H9 (cell line): ENCODE data around the gene SLC25A39. TPM values are rescaled to one million over a fixed set of nuclear protein-coding genes. Genes with fewer than 3 reads are reported as not detected.

Experiments
- DNase-seq: peaks from one replicate; pipeline ENCODE4 v3.0.0-alpha.2; 2017
- H2AFZ ChIP-seq: one replicate; pipeline ENCODE4 v1.6.1; 2013; ENCODE audit warnings: mild to moderate bottlenecking, low read length, control low read depth, moderate library complexity
- H2AK5ac ChIP-seq: 2 replicates; pipeline ENCODE4 v1.6.1; 2013; ENCODE audit warnings: low read length, control low read depth, mixed read lengths; ENCODE audit not compliant: insufficient read length
- H2BK120ac ChIP-seq: one replicate; pipeline ENCODE4 v1.6.1; 2013; ENCODE audit warnings: low read depth, mild to moderate bottlenecking, low read length, control low read depth, inconsistent platforms; ENCODE audit not compliant: poor library complexity, severe bottlenecking
- H2BK12ac ChIP-seq: 2 replicates; pipeline ENCODE4 v1.6.1; 2013; ENCODE audit warnings: low read length, control low read depth, mixed read lengths, low read depth; ENCODE audit not compliant: insufficient read length
- H2BK15ac ChIP-seq: 2 replicates; pipeline ENCODE4 v1.6.1; 2013; ENCODE audit warnings: low read depth, low read length, control low read depth
- H2BK20ac ChIP-seq: one replicate; pipeline ENCODE4 v1.6.1; 2013; ENCODE audit warnings: low read depth, mild to moderate bottlenecking, low read length, control low read depth, inconsistent platforms; ENCODE audit not compliant: poor library complexity, severe bottlenecking
- H2BK5ac ChIP-seq: 2 replicates; pipeline ENCODE4 v1.6.1; 2013; ENCODE audit warnings: low read length, control low read depth, mixed read lengths; ENCODE audit not compliant: insufficient read length
- H3K14ac ChIP-seq: 2 replicates; pipeline ENCODE4 v1.6.1; 2013; ENCODE audit warnings: low read length, control low read depth; ENCODE audit not compliant: insufficient read depth
- H3K18ac ChIP-seq: 2 replicates; pipeline ENCODE4 v1.6.1; 2013; ENCODE audit warnings: low read depth, mild to moderate bottlenecking, mixed read lengths, low read length, control low read depth; ENCODE audit not compliant: insufficient read length
- H3K23ac ChIP-seq: 2 replicates; pipeline ENCODE4 v1.6.1; 2013; ENCODE audit warnings: low read length, control low read depth, mixed read lengths, low read depth; ENCODE audit not compliant: insufficient read length
- H3K23me2 ChIP-seq: 2 replicates; pipeline ENCODE4 v1.6.1; 2013; ENCODE audit warnings: low read depth, mild to moderate bottlenecking, mixed read lengths, low read length, control low read depth; ENCODE audit not compliant: insufficient read length, poor library complexity, severe bottlenecking
- H3K27ac ChIP-seq: 2 replicates; pipeline ENCODE4 v1.5.1; 2013; ENCODE audit warnings: low read length, control low read depth, mixed read lengths, low read depth; ENCODE audit not compliant: insufficient read length
- H3K27me3 ChIP-seq: 2 replicates; pipeline ENCODE4 v1.6.1; 2013; ENCODE audit warnings: low read length, control low read depth, inconsistent platforms; ENCODE audit not compliant: insufficient read depth
- H3K4ac ChIP-seq: 2 replicates; pipeline ENCODE4 v1.6.1; 2013; ENCODE audit warnings: low read depth, mild to moderate bottlenecking, control low read depth, inconsistent platforms, low read length, moderate library complexity
- H3K4me1 ChIP-seq: 2 replicates; pipeline ENCODE4 v1.6.1; 2013; ENCODE audit warnings: low read length, control low read depth, inconsistent platforms; ENCODE audit not compliant: insufficient read depth
- H3K4me2 ChIP-seq: 2 replicates; pipeline ENCODE4 v1.6.1; 2013; ENCODE audit warnings: low read length, control low read depth, mixed read lengths; ENCODE audit not compliant: insufficient read length, insufficient read depth
- H3K56ac ChIP-seq: 2 replicates; pipeline ENCODE4 v1.6.1; 2013; ENCODE audit warnings: low read depth, mild to moderate bottlenecking, mixed read lengths, low read length, control low read depth; ENCODE audit not compliant: insufficient read length
- H3K79me1 ChIP-seq: 2 replicates; pipeline ENCODE4 v1.6.1; 2013; ENCODE audit warnings: low read depth, mild to moderate bottlenecking, moderate library complexity, low read length, control low read depth, inconsistent platforms; ENCODE audit not compliant: insufficient read depth, poor library complexity, severe bottlenecking
- H3K79me2 ChIP-seq: 2 replicates; pipeline ENCODE4 v1.6.1; 2013; ENCODE audit warnings: low read length, control low read depth, inconsistent platforms; ENCODE audit not compliant: insufficient read depth
- H3K9ac ChIP-seq: 2 replicates; pipeline ENCODE4 v1.6.1; 2013; ENCODE audit warnings: low read length, control low read depth, mixed read lengths; ENCODE audit not compliant: insufficient read length; ENCODE audit errors: extremely low read depth
- H3K9me3 ChIP-seq: one replicate; pipeline ENCODE4 v1.6.1; 2013; ENCODE audit warnings: low read depth, low read length, inconsistent platforms; ENCODE audit not compliant: control insufficient read depth
- H3T11ph ChIP-seq: one replicate; pipeline ENCODE4 v1.6.1; 2013; ENCODE audit warnings: mild to moderate bottlenecking, low read length, control low read depth, inconsistent platforms
- H4K20me1 ChIP-seq: one replicate; pipeline ENCODE4 v1.6.1; 2013; ENCODE audit not compliant: control insufficient read depth, insufficient read length, insufficient read depth
- H4K5ac ChIP-seq: 2 replicates; pipeline ENCODE4 v1.6.1; 2013; ENCODE audit warnings: low read depth, mild to moderate bottlenecking, mixed read lengths, low read length, control low read depth; ENCODE audit not compliant: insufficient read length
- H4K8ac ChIP-seq: replicated peaks from 2 replicates; pipeline ENCODE4 v1.6.1; 2013; ENCODE audit warnings: low read length, control low read depth, mixed read lengths, low read depth; ENCODE audit not compliant: insufficient read length
- H4K91ac ChIP-seq: 2 replicates; pipeline ENCODE4 v1.6.1; 2013; ENCODE audit warnings: low read depth, mild to moderate bottlenecking, moderate library complexity, mixed read lengths, low read length, control low read depth; ENCODE audit not compliant: insufficient read length
- H3K27ac Mint-ChIP-seq, 3 experiments: 2 replicates in 2 of 3; 3 replicates in 1 of 3; pipeline ENCODE4 v1.8.0; 2020 to 2021; ENCODE audit warnings: mixed read lengths in 3 of 3, mild to moderate bottlenecking in 1 of 3, moderate library complexity in 1 of 3
- H3K27me3 Mint-ChIP-seq: 2 replicates; pipeline ENCODE4 v1.8.0; 2021; ENCODE audit warnings: low read depth, mild to moderate bottlenecking, moderate library complexity, mixed read lengths
- H3K36me3 Mint-ChIP-seq, 3 experiments: 2 replicates in 2 of 3; 3 replicates in 1 of 3; pipeline ENCODE4 v1.8.0; 2020 to 2021; ENCODE audit warnings: low read depth in 3 of 3, mixed read lengths in 3 of 3; ENCODE audit not compliant: insufficient read depth in 1 of 3
- H3K4me1 Mint-ChIP-seq, 2 experiments: 2 replicates each; pipeline ENCODE4 v1.8.0; 2020; ENCODE audit warnings: mixed read lengths in 2 of 2
- H3K4me3 Mint-ChIP-seq, 2 experiments: 2 replicates in 1 of 2; 3 replicates in 1 of 2; pipeline ENCODE4 v1.8.0; 2020 to 2021; ENCODE audit warnings: mild to moderate bottlenecking in 2 of 2, mixed read lengths in 2 of 2, moderate library complexity in 1 of 2
- H3K9me3 Mint-ChIP-seq, 2 experiments: 2 replicates in 1 of 2; 3 replicates in 1 of 2; pipeline ENCODE4 v1.8.0; 2020; ENCODE audit warnings: mild to moderate bottlenecking in 2 of 2, mixed read lengths in 2 of 2, moderate library complexity in 1 of 2
- WGBS: extraction: QIAGEN DNeasy Blood & Tissue Kit; methylation state at CpG from one replicate; pipeline ENCODE4 v1.1.7; 2013; ENCODE audit warnings: missing lambda C conversion rate, low lambda C conversion rate, mixed read lengths; ENCODE audit not compliant: insufficient read length; ENCODE audit errors: extremely low coverage; 5-methylcytosine and 5-hydroxymethylcytosine counted together
- total RNA-seq: library from RNA; stranded (reverse); gene quantifications from 2 replicates; pipeline ENCODE4 v1.2.1, GENCODE V29; 2021
- TF ChIP-seq, protein P1 (sequence below): fragments of 200-600 bp; sonication (generic); conservative IDR thresholded peaks from 3 replicates; pipeline ENCODE4 v1.8.0; 2021; ENCODE audit warnings: antibody characterized with exemption, mild to moderate bottlenecking

SLC25A39 gene
- total RNA-seq, 1 experiment from 2014 or later, result 227 TPM

DNA sequence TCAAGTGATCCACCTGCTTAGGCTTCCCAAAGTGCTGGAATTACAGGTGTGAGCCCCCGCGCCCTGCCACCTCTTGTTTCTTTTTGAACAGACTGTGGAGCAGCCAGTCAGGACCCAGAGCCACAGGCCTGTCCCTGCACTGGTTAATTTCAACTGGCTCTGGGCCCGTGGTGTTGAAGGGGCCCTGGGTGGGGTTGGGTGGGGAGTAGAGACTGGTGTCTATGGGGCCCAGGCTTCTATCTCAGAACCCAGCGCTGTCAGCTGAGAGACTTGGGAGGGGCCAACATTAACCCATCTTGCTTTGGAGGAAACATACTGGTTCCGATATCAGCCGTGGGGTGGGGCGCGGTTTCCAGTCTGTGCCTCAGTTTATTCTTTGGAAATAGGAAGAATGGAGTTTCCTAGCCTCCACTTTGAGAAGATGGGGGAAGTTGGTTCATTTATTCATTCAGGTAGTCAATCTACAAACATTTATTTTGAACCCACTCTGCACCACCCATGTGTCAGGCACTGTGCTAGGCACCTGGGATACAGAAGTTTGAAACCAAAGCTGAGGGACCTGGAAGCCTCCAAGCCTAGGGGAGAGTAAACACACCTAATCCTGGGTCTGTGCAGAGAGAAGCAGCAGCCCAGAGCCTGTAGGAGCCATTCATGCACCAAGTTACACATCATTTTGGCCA is 41.1 kb downstream of the SLC25A39 start:
- H3K23me2 ChIP-seq, result no peaks in the 10 kb centered on the region
- H4K91ac ChIP-seq, result no peak overlapping the region
- no peak overlapping the region for H4K5ac ChIP-seq
- no peak for DNase-seq
- no peak overlapping the region for H3K56ac ChIP-seq
- H3K23ac ChIP-seq, result no peak overlapping the region
- WGBS, result no CpG with 5 or more reads among the region's 8 CpGs
- H3K4me3 Mint-ChIP-seq, result no peak overlapping the region
- no peak overlapping the region for H3K27ac Mint-ChIP-seq
- H3K4me1 ChIP-seq, result peaks cover 8% of the 10 kb centered on the region; the same call in 1 of the 2 replicates
- no peak overlapping the region for H2BK5ac ChIP-seq
- H2BK20ac ChIP-seq, result no peak overlapping the region
- H3K9me3 Mint-ChIP-seq, result no peaks in the 10 kb centered on the region
- no peak overlapping the region for H3K4me2 ChIP-seq
- H4K8ac ChIP-seq, result no peak overlapping the region
- H2BK12ac ChIP-seq, result no peak overlapping the region
- H3K36me3 Mint-ChIP-seq, result no peaks in the 10 kb centered on the region
- H3K14ac ChIP-seq, result no peak overlapping the region
- no peak overlapping the region for H2AK5ac ChIP-seq
- H3K4ac ChIP-seq, result no peak overlapping the region
- no peak overlapping the region for H2AFZ ChIP-seq
- no peak overlapping the region for H3K27ac ChIP-seq
- no peaks in the 10 kb centered on the region for H3K9me3 ChIP-seq
- H3K27me3 Mint-ChIP-seq, result peaks cover 7% of the 10 kb centered on the region
- no peak overlapping the region for H3K18ac ChIP-seq
- TF ChIP-seq, protein P1, sequence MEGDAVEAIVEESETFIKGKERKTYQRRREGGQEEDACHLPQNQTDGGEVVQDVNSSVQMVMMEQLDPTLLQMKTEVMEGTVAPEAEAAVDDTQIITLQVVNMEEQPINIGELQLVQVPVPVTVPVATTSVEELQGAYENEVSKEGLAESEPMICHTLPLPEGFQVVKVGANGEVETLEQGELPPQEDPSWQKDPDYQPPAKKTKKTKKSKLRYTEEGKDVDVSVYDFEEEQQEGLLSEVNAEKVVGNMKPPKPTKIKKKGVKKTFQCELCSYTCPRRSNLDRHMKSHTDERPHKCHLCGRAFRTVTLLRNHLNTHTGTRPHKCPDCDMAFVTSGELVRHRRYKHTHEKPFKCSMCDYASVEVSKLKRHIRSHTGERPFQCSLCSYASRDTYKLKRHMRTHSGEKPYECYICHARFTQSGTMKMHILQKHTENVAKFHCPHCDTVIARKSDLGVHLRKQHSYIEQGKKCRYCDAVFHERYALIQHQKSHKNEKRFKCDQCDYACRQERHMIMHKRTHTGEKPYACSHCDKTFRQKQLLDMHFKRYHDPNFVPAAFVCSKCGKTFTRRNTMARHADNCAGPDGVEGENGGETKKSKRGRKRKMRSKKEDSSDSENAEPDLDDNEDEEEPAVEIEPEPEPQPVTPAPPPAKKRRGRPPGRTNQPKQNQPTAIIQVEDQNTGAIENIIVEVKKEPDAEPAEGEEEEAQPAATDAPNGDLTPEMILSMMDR, result no peak
- no peak overlapping the region for H3K9ac ChIP-seq
- peaks cover 16 to 27% of the 10 kb centered on the region in 2 experiments for H3K4me1 Mint-ChIP-seq
- no peak overlapping the region for H3T11ph ChIP-seq
- no peaks in the 10 kb centered on the region for H3K79me2 ChIP-seq
- no peaks in the 10 kb centered on the region for H4K20me1 ChIP-seq
- no peak overlapping the region for H2BK15ac ChIP-seq
- H3K27me3 ChIP-seq, result no peaks in the 10 kb centered on the region
- no peaks in the 10 kb centered on the region for H3K79me1 ChIP-seq
- H2BK120ac ChIP-seq, result no peak overlapping the region
